HG03280 (cell line): ENCODE results near the gene CORO1C.
"Not testable (repeated sequence)": the region's sequence is repeated elsewhere in the genome, so short reads cannot be mapped to it uniquely, and the experiment has no call there.

Experiments
- ATAC-seq: cut with Tn5 transposase; IDR thresholded peaks from one replicate; pipeline ENCODE4 v1.9.1; 2021; ENCODE audit warnings: mild to moderate bottlenecking, moderate library complexity; ENCODE audit not compliant: unreplicated experiment

The CORO1C gene

DNA sequence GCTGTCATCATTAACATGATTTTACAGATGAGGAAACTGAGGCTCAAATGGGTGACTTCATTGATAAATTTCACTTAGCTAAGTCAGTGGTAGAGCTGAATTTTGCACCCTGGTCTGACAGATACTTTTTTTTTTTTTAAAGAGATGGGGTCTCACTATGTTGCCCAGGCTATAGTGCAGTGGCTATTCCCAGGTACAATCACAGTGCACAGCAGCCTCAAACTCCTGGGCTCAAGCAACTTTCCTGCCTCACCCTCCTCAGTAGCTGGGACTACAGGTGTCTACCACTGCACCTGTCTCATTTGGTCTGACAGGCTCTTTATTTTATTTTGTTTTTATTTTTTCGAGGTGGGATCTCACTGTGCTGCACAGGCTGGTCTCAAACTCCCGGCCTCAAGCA is 24.2 kb upstream of the CORO1C start:
- ATAC-seq: no peak

DNA sequence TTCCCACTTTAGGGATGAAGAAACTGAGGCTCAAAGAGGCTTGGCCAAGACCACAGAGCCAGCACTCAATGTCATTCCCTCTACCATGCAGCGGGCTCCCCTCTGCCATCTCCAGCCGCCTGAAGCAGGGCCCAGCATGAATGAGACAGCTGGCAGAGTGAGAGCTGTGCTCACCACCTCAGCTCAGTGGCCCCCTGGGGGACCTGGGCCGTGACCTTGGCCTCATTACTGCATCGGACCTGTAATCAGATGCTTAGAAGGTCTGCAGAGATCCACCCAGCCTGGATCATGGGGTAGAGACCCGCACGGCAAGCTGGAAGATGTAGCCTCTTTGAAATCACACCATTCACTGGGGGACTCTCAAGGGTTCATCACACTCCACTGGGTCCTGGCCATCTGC is 22.7 kb upstream of the CORO1C start:
- ATAC-seq: no peak

DNA sequence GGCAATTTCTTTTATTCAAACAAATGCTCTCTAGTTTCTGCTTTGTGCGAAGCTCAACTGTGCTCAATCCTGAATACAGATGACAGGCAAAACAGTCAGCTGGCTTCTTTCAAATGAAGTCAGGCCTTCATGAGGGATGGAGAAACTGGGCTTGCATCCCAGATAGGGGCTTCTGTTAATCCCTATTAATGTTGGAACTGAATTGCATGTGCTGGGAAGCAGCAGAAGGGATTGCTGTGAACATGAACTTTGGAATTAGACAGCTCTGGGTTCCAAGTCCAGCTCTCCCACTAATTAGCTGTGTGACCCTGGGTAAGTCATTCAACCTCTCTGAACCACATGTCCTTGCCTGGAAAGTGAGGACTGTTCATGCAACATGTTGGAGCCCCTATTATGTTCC is 21.1 kb upstream of the CORO1C start:
- no peak for ATAC-seq

DNA sequence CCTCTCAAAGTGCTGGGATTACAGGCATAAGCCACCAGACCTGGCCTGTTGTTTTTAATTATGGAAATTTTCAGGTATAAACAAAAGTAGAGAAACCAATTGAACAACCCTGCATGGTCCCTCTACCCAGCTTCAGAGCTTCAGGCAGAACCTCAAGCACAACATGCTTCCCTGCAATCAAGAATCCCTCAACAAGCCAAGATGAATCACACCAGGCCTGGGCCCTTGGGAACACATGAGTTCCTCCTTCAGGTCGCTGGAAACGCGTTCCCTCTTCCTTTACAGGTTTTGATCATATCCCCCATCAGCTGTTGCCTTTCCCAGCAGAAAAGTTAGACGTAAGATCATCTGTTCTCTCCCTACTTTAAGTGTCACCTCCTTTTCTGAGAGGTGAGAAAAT is 20.5 kb upstream of the CORO1C start:
- no peak for ATAC-seq

DNA sequence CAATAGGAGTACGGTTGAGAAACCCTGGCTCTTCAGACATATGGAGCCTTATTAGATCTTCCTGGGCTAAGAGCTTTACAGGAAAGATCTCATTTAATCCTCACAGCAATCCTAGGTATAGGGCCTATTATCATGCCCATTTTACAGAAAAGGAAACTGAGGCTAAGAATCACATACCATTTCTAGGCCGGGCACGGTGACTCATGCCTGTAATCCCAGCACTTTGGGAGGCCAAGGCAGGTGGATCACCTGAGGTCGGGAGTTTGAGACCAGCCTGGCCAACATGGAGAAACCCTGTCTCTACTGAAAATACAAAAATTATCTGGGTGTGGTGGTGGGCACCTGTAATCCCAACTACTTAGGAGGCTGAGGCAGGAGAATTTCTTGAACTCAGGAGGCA is 19.7 kb upstream of the CORO1C start:
- not testable (repeated sequence) for ATAC-seq

DNA sequence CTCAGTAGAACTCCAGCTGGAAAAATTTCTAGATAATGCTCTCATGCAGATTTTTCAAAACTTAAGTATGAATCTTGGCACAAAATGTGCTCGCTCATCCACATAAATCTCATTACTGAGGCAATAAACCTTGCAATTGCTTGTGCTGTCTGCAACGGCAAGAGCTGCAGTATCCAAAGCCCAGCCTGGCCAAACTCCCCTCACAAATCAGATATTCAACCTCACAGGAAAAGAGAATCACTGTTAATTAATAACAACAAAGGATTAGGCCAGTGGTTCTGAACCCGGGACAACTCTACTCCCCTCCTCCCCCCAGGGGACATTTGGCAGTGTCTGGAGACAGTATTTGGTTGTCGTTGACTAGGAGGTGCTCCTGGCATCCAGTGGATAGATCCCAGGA is 19.2 kb upstream of the CORO1C start:
- ATAC-seq: no peak

DNA sequence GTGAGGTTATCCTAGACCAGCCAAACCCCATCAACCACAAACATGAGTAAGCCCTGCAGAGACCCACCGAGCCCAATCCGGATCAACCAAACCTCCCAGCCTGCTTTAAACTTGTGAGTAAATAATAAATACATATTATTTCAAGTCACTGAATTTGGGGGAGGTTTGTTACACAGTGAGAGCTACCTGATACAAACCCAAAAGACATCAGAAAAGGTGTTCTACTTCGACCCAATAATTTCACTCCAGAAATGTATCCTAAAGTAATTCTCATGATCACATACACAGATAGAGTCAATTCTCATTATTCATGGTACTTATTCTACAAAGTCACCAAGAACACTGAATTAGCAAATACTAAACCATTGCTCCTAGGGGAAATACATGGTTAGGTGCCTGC is 16.2 kb upstream of the CORO1C start:
- no peak for ATAC-seq

DNA sequence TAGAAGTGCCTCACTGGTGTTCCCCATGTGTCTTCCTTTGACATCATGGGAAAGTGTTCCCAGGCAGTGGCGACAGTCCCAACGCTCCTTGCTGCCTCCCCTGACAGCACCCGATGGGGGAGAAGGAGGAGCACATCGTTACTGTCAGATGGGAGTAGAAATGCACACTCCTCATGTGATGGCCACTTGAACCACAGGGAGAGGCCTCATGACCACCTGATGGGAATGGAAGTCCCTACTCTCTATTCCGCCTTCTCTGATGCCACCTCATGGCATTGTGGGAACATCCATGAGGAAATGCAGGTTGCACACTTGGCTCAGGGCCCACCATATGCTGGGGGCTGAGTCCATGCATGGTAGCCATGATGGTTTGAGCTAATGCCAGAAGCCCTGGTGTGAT is 14.3 kb upstream of the CORO1C start:
- no peak for ATAC-seq

DNA sequence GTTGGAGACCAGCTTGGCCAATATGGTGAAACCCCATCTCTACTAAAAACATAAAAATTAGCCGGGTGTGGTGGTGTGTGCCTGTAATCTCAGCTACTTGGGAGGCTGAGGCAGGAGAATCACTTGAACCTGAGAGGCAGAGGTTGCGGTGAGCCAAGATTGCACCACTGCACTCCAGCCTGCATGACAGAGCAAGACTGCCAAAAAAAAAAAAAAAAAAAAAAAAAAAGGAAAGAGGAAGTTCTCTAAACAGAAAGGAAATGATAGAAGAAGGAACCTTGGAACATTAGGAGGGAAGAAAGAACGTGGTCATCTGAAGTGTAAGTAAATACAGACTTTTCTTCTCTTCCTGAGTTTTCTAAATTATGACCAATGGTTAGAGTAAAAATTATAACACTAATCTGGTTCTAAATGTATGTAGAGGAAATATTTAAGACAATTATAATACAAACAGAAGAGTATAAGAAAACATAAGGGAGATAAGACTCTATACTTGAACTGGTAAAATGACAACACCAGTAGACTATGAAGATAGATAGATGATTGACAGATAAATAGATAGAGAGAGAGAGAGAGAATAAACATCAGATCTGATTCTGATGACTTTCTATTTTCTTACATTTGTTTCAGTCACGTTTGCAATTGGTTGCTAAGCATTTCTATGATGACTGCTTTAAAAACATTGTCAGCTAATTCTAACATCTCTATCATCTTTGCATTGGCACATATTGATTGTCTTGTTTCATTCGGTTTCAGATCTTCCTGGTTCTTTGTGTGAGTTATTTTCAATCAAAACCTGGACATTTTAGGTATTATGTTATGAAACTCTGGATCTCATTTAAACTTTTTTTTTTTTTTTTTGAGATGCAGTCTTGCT is 12.9 kb upstream of the CORO1C start:
- no peak for ATAC-seq

DNA sequence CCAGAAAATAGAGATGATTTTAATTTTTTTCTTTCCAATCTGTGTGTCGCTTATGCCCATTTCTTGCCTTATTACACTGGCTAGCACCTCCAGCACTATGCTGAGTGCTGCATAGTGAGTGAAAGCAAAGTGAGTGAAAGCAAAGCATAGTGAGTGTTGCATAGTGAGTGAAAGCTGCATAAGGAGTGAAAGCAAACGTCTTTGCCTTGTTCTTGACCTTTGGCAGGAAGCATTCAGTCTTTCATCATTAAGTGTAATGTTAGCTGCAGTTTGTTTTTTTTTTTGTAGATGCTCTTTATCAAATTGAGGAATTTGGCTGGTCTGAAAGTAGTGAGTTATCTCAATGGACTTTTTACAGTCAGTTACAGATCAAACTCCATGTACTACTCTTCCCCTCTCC is 6.9 kb upstream of the CORO1C start:
- ATAC-seq: no peak

DNA sequence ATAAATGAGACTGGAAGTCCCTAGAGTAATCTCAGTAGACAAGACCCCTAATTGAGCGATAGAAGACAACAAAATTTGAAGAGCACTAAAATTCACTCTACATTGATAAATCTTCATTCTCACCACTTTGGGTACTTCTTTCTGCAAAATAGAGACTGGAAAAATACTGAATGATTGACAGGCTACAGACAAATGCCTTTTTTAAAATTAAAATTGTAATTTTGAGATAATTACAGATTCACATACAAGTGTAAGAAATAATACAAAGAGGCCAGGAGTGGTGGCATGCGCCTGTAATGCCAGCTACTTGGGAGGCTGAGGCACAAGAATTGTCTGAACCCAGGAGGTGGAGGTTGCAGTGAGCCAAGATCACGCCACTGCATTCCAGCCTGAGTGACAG is 4.5 kb upstream of the CORO1C start:
- ATAC-seq: no peak

DNA sequence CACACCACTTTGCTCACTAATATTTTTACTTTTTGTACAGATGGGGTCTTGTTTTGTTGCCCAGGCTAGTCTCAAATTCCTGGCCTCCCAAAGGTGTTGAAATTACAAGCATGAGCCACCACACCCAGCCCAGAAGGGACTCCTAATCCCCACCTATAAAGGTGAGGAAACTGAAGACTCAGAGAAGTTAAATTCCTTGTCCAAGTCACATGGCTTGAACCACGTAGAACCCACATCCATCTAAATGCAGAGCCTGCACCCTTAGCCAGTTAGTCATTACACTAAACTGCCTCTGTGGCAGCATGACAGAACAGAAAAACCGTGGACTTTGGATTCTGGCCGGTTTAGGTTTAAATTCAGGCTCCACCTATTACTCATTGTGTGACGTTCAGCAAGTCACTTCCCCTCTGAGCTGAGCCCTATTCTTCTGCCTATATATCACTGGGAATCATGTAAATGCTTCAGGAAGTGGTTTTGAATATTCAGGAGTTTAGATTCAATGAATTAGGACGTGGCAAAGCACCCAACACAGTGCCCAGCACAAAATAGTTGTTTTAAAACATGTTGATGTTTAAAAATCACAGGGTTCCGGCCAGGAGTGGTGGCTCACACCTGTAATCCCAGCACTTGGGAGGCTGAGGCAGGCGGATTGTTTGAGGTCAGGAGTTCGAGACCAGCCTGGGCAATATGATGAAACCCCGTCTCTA is 3.0 kb upstream of the CORO1C start:
- no peak for ATAC-seq

DNA sequence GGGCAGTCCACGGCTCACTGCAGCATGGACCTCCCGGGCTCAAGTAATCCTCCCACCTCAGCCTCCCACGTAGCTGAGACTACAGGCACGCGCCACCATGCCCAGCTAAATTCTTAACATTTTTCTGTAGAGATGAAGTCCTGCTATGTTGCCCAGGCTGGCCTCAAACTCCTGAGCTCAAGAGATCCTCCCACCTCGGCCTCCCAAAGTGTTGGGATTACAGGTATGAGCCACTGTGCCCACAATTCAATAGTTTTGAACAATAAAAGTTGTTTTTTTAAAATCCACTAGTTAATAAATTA is 1.9 kb upstream of the CORO1C start:
- ATAC-seq: not testable (repeated sequence)

DNA sequence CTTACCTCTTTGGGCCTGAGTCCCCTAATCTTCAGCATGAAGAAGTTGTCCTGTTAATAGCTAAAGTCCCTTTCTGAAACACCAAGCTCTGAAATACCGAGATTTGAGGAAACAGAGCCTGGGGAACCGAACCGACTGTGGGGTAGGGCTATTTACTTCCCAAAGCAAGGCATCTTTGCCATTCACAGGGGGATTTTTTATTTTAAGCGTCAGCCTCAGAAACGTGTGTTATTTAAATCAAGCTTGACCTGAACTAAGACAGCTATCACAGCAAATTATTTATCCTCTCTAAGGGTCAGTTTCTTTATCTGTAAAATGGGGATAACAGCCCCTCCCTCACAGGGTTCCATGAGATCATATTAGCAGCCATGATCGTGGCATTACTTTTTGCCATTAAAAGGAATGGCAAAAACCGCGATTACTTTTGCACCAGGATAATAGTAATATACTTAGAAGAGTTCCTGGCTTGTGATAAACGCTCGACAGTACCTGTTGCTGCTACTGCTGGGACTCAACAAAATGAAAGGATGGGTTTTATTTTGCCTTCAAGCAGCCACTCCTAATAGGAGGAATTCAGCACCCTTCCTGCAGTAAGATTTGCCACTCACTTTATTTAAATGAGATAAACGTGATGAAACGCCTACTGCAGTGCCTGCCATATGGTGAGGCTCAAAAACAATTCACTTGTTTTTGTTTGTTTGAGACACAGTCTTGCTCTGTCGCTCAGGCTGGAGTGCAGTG is 1.3 kb upstream of the CORO1C start:
- ATAC-seq: no peak

DNA sequence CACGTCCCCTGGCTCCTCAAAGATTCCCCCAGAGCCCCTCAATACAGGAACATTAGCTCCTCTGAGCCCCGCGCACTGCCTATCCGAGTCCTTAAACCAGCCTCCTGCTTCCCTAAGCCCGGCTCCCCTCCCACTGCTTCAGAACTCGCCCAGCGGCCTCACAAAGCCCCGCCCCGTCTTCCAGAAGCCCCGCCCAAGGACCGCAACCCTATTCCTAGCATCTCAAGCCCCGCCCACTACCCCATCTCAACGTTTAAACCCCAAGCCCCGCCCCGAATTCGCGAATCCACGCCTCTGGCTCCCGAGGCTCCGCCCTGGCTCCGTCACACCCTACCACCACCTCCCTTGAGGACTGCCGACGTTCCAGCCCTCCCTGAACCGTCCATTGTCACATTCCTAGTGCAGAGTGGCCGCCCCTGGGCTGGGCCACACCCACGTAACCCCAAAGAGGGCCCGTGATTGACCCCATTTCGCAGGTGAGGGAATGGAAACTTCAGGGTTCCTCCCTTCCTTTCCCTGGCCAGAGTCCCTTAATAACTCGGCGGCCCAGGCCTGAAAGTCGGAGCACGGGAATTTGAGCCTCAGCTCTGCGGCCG is 646 bp upstream of the CORO1C start:
- peak; percentile 57 for ATAC-seq

DNA sequence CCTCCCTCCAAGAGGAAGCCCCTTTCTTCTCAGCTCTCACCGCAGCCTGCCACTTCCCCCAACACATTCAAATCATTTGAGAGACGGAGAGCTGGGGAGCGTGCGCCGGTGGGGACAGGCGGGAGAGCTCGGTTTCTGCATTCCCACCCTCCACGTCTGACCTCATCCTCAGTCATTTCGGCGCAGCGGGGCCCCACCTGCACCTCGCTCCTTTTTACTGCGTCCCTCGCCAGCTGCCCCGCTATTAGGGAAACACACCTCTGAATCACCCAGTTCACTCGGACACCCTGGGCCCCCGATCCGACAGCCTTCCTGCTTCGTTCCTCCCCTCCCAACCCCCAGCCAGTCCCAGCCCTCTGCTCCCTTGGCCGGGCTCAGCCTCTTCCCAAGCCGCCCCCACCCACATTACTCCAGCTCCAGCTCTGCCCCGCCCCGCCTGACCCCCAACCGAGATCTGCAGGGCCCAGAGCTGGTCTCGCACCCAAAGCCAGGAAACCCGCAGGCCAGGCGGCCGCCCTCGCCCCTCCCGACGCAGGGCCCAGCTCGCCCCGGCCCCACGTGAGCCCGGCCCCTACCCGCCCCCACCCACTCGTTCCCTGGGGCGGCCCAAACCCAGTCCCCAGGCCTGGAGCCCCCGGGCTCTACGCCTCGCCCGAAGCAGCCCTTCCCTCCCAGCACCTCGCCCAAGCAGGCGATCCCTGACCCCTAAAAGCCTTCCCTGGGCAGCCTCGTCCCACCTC is 783 bp downstream of the CORO1C start:
- ATAC-seq: peak; percentile 6

DNA sequence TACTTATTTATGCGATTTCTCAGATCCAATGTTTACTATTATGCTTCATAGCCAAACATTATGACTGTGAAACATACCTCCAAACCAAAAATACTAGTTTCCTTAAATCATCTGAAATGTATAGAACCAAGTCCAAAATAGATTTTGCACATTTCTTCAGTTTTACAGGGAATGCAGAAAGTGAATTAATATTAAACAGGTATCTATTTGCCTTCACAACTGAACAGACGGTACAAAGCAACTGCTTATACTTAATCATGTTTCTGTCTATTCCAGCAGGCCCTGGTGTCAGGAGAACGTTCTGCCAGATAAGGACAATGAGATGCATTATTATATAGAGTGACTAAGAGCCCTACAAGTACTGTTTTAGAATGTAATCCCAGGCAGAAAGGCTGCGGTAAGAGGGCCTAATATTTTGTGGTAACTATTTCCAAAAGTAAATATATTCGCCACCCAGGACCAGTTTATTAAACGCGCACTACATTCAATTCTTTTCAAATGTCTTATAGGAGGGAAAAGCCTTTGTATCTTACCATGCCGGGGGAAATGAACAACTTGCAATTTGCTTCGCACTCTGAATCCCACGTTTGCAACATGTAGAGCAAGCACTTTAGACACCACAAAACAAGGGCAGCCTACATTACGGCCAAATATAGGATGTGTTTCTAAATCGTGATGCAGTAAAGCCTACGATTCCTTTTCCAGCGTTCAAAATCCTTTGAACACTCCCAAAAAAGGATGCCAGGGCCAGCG is 1.5 kb downstream of the CORO1C start:
- no peak for ATAC-seq

DNA sequence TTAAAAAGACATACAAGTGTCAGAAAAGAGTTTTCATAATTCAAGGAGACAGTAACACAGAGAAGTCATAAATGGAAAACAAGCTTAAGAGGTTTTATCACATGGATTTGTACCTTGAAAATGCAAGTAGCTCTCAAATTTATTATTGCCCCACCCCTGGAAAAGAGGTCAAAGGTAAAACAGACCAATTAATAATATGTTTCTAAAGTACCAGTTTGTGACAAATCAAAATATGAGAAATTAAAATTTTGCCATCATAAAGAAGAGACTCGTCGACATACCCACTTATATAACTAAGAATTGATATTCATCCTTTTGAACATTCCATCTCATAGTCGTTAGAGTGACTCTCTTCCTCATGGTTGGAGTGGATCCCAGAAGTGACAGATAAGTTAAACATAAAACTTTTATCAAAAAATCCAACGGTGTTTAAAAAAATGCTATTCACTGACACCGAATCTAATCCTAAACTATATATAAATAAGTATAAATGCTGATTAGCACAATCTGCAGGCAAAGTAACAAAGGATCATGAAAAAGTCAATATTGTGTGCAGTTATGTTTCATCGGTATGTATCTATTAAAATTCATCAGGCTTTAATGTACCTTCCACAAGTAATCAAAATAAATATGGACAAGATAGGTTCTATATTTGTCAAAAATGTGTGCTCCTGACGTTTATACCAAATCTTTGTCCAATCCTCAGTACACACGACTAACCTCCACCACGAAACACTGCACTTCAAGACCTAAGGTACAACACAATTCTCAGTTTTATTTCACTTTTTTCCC is 2.3 kb downstream of the CORO1C start:
- no peak for ATAC-seq
